ENCODE measurements around the gene IFITM2. TPM values are rescaled to one million over a fixed set of nuclear protein-coding genes. Genes with fewer than 3 reads are reported as not detected.
"Not testable (repeated sequence)": the region's sequence is repeated elsewhere in the genome, so short reads cannot be mapped to it uniquely, and the experiment has no call there.

The IFITM2 gene
- polyA plus RNA-seq, 1 donor from 2014 or later, result 1,305 TPM

DNA sequence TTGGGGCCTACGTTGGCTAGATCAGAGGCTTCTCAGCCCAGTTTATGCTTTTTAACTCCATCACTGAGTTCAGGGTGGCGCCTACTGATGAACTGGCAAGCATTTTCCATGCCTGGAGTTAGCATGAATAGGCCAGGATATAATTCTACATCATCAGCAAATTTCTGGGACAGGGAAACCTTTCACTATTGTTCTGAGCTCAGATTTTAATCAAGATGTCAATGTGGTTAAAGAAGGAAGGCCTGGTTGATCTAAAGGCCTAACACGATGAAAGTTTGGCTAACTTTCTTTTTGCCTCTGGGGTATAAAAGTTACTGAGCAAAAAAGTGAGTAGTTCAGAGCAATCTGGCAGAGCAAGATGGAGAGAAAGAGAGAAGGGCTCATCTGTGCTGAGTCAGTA lies 34.7 kb downstream of the IFITM2 start:
- Mint-ChIP-seq H3K36me3 (no peaks in the 10 kb centered on the region), H3K4me3 (no peak overlapping the region), H3K27ac (peak overlapping the region in 1 of 3 donors; percentile 74), H3K27me3 (no peaks in the 10 kb centered on the region), H3K4me1 (peaks cover 15 to 18% (median 16%) of the 10 kb centered on the region in 3 donors), H3K9me3 (peaks cover 0 to 2% (median 0%) of the 10 kb centered on the region in 3 donors)

- Mint-ChIP-seq H3K36me3 (no peaks in the 10 kb centered on the region), H3K27ac (peak overlapping the region in 1 of 3 donors; percentile 29), H3K4me3 (no peak overlapping the region), H3K9me3 (peaks cover 0 to 2% (median 0%) of the 10 kb centered on the region in 3 donors), H3K4me1 (peaks cover 16 to 22% (median 18%) of the 10 kb centered on the region in 3 donors), H3K27me3 (no peaks in the 10 kb centered on the region)
These were observed 37.4 kb downstream of the IFITM2 start for GRCh38 chr11:344836-345578.

DNA sequence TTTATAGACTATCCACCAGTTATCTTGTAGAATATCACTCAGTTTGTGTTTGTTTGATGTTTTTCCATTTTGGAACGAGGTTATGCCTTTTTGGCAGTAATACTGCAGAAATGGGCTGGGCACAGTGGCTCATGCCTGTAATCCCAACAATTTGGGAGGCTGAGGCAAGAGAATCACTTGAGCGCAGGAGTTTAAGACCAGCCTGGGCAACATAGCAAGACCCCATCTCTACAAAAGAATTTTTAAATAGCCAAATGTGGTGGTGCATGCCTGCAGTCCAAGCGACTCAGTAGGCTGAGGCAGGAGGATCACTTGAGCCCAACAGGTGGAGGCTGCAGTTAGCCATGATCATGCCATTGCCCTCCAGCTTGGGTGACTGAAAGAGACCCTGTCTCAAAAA lies 38.9 kb downstream of the IFITM2 start:
- Mint-ChIP-seq H3K27ac (no peak overlapping the region), H3K36me3 (no peaks in the 10 kb centered on the region), H3K4me1 (peaks cover 14 to 24% (median 20%) of the 10 kb centered on the region in 3 donors), H3K27me3 (no peaks in the 10 kb centered on the region), H3K4me3 (peak overlapping the region in 1 of 4 donors; percentile 10), H3K9me3 (peaks cover 0 to 1% (median 0%) of the 10 kb centered on the region in 3 donors)

DNA sequence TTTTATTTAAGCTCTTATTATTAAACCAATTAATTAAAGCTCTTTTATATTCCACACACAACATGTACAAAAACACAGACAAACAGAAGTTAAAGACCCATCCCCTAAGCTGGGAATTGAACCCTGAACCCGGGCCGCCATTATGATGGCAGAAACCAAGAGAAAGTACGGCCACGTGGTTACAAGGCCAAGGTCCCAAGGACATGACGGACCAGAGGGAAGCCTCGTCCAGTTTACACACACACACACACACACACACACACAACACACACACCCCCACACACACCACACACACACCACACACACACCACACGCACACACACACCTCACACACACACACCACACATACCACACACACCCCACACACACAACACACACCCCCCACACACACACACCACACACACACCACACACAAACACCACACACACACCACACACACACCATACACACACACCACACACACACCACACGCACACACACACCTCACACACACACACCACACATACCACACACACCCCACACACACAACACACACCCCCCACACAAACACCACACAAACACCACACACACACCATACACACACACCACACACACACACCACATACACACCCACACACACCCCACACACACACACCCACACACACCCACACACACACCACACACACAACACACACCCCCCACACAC lies 41.8 kb downstream of the IFITM2 start:
- Mint-ChIP-seq H3K27ac (peak overlapping the region in 1 of 3 donors; percentile 57), H3K4me1 (peaks cover 21 to 32% (median 24%) of the 10 kb centered on the region in 3 donors)
- not testable (repeated sequence) for H3K4me3 Mint-ChIP-seq, H3K9me3 Mint-ChIP-seq, H3K27me3 Mint-ChIP-seq, H3K36me3 Mint-ChIP-seq

DNA sequence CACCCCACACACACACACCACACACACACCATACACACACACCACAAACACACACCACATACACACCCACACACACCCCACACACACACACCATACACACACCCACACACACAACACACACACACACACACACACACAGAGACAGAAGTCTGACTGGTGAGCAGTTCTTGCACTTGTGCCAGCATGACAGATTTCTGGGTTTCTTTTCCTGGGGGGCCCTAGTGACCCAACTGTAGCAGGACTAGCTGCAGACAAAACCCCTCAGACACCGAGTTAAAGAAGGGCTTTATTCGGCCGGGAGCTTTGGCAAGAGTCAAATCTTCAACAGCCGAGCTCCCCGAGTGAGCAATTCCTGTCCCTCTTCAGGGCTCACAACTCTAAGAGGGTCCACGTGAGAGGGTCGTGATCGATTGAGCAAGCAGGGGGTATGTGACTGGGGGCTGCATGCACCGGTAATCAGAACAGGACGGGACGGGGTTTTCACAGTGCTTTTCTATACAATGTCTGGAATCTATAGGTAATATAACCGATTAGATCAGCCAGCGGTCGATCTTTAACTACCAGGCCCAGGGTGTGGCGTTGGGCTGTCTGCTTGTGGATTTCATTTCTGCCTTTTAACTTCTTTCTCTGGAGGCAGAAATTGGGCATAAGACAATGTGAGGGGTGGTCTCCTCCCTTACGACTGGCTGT lies 42.6 kb downstream of the IFITM2 start:
- H3K27me3 Mint-ChIP-seq, H3K4me3 Mint-ChIP-seq, H3K36me3 Mint-ChIP-seq, H3K9me3 Mint-ChIP-seq: not testable (repeated sequence)
- peaks cover 24 to 32% (median 27%) of the 10 kb centered on the region in 3 donors for H3K4me1 Mint-ChIP-seq
- peak overlapping the region in 2 of 3 donors; percentile 38 to 60 for H3K27ac Mint-ChIP-seq

GRCh38 chr11:350723-351255 lies 43.2 kb downstream of the IFITM2 start:
- Mint-ChIP-seq H3K4me3 (peak overlapping the region in 1 of 4 donors; percentile 19), H3K27me3 (no peaks in the 10 kb centered on the region), H3K27ac (peak overlapping the region in 2 of 3 donors; percentile 38 to 60), H3K36me3 (no peaks in the 10 kb centered on the region), H3K4me1 (peaks cover 24 to 32% (median 30%) of the 10 kb centered on the region in 3 donors), H3K9me3 (no peaks in the 10 kb centered on the region)

DNA sequence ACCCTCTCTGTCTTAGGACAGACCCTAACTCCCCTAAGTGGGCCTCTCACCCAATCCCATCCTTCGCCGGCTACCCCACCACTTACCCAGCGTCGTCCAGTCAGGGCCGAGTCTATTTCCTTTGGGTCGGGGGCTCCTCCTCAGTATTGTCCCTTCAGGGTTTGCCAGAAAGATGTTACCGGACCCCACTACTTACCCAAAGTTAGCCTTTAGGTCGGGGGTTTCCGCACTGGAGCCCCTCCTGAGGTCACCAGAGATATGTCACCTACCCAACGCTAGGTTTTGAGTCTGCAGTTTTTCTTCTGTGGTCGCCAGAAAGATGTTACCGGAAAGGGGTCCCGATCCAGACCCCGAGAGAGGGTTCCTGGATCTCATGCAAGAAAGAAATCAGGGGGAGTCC lies 43.8 kb downstream of the IFITM2 start:
- Mint-ChIP-seq H3K4me1 (peaks cover 24 to 30% (median 28%) of the 10 kb centered on the region in 3 donors), H3K9me3 (no peaks in the 10 kb centered on the region), H3K27me3 (no peaks in the 10 kb centered on the region), H3K27ac (peak overlapping the region in 2 of 3 donors; percentile 60 to 77), H3K4me3 (no peak overlapping the region), H3K36me3 (no peaks in the 10 kb centered on the region)

- Mint-ChIP-seq H3K4me1 (peaks cover 24 to 30% (median 26%) of the 10 kb centered on the region in 3 donors), H3K36me3 (no peaks in the 10 kb centered on the region), H3K27ac (peak overlapping the region in 2 of 3 donors; percentile 69 to 86), H3K27me3 (no peaks in the 10 kb centered on the region), H3K9me3 (no peaks in the 10 kb centered on the region), H3K4me3 (peak overlapping the region in 1 of 4 donors; percentile 75)
These were observed 44.9 kb downstream of the IFITM2 start for GRCh38 chr11:352456-353031.

DNA sequence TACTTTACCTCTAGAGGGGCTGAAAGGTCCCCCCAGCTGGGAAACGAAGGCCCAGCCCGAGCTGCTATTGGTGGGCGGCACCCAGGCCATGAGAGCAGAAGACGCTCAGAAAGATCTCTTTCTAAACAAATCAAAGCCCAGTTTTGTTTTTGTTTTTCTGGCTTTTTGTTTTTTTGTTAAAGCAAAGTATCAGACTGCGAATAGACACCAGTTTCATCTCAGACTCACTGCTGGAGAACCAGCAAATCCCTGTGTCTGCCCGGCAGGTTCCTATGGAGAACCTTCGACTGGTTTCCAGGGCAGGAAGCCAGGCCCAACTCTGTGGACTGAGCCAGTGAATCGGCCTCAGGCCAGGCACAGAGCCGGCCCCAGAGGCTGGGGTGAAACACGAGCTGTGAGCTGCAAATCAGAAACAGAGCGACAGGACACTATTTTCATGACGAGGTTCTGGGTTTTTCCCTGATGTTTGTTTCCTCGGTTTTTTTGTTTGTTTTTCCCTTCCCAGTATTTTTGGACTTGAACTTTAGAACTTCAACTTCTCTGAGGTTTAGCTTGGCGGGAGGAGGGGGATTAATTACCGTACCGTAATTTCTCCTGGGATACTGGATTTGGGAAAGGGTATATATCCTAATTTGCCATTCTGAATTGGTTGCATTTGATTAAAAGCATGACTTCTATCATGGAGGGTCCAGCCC lies 45.7 kb downstream of the IFITM2 start:
- no peaks in the 10 kb centered on the region for H3K27me3 Mint-ChIP-seq
- no peaks in the 10 kb centered on the region for H3K9me3 Mint-ChIP-seq
- peak overlapping the region; percentile 72 to 86 (median 86) for H3K27ac Mint-ChIP-seq
- H3K4me3 Mint-ChIP-seq, result peak overlapping the region in 1 of 4 donors; percentile 75
- H3K36me3 Mint-ChIP-seq, result no peaks in the 10 kb centered on the region
- H3K4me1 Mint-ChIP-seq, result peaks cover 24 to 26% (median 26%) of the 10 kb centered on the region in 3 donors

GRCh38 chr11:355581-356458 lies 48.2 kb downstream of the IFITM2 start:
- Mint-ChIP-seq H3K9me3 (peaks cover 0 to 3% (median 0%) of the 10 kb centered on the region in 3 donors), H3K4me3 (peak overlapping the region; percentile 75 to 92 (median 82)), H3K27me3 (no peaks in the 10 kb centered on the region), H3K27ac (peak overlapping the region; percentile 86 to 95 (median 92)), H3K4me1 (peaks cover 17 to 22% (median 22%) of the 10 kb centered on the region in 3 donors), H3K36me3 (no peaks in the 10 kb centered on the region)

GRCh38 chr11:356610-357009 lies 49.0 kb downstream of the IFITM2 start:
- peaks cover 0 to 3% (median 0%) of the 10 kb centered on the region in 3 donors for H3K9me3 Mint-ChIP-seq
- H3K4me1 Mint-ChIP-seq, result peaks cover 15 to 18% (median 16%) of the 10 kb centered on the region in 3 donors
- no peaks in the 10 kb centered on the region for H3K27me3 Mint-ChIP-seq
- H3K36me3 Mint-ChIP-seq, result no peaks in the 10 kb centered on the region
- no peak overlapping the region for H3K27ac Mint-ChIP-seq
- H3K4me3 Mint-ChIP-seq, result no peak overlapping the region

DNA sequence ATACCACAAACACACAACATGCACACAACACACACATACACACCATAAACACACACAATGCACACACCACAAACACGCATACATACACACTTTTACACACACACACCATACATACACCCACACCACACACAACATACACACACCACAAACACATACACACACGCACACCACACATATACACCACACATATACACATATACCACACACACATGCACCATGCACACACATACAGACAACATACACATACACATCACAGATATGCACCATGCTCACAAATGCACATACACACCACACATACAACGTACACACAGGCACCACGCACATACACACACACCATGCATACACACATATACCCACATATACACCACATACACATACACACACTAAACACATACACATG lies 50.0 kb downstream of the IFITM2 start:
- Mint-ChIP-seq H3K27me3 (no peaks in the 10 kb centered on the region), H3K9me3 (peaks cover 0 to 3% (median 0%) of the 10 kb centered on the region in 3 donors), H3K4me3 (no peak overlapping the region), H3K4me1 (peaks cover 14 to 18% (median 15%) of the 10 kb centered on the region in 3 donors), H3K27ac (no peak overlapping the region), H3K36me3 (no peaks in the 10 kb centered on the region)

- H3K36me3 Mint-ChIP-seq, result no peaks in the 10 kb centered on the region
- no peak overlapping the region for H3K27ac Mint-ChIP-seq
- no peaks in the 10 kb centered on the region for H3K27me3 Mint-ChIP-seq
- H3K9me3 Mint-ChIP-seq, result peaks cover 0 to 3% (median 0%) of the 10 kb centered on the region in 3 donors
- H3K4me1 Mint-ChIP-seq, result peaks cover 7 to 15% (median 15%) of the 10 kb centered on the region in 3 donors
- H3K4me3 Mint-ChIP-seq, result peak overlapping the region in 1 of 4 donors; percentile 78
These were observed 50.6 kb downstream of the IFITM2 start for GRCh38 chr11:358129-358800.
